SK-N-SH (cell line): ENCODE results near the gene MTMR12.

Source experiments
- CTCF ChIP-seq: fragments of 200-600 bp; sonication (generic); IDR thresholded peaks from 2 replicates; pipeline ENCODE4 v1.6.1; 2017; ENCODE audit warnings: antibody characterized with exemption, mild to moderate bottlenecking, moderate library complexity
- EP300 ChIP-seq, 2 experiments: IDR thresholded peaks; 2 replicates each; pipeline versions ENCODE4 v1.4.0 to v1.6.1; 2012; ENCODE audit warnings: borderline replicate concordance in 1 of 2, low read depth in 1 of 2, low read length in 1 of 2
- NRF1 ChIP-seq: IDR thresholded peaks from 2 replicates; pipeline ENCODE4 v1.6.1; 2012; ENCODE audit warnings: low read depth, mild to moderate bottlenecking, low read length
- RCOR1 ChIP-seq: fragments of 150-350 bp; IDR thresholded peaks from 2 replicates; pipeline ENCODE4 v1.6.1; 2017; ENCODE audit warnings: antibody characterized with exemption, low read length
- SMC3 ChIP-seq: IDR thresholded peaks from 2 replicates; pipeline ENCODE4 v1.6.1; 2012; ENCODE audit warnings: low read depth, low read length, improper control_type of control experiment
- USF2 ChIP-seq: fragments of 150-350 bp; IDR thresholded peaks from 2 replicates; pipeline ENCODE4 v1.6.1; 2017; ENCODE audit warnings: antibody characterized with exemption, low read length, low read depth, borderline replicate concordance

GRCh38 chr5:32339198-32339597 is 26.5 kb upstream of the MTMR12 start:
- TF ChIP-seq SMC3 (no peak), NRF1 (no peak), CTCF (no peak), USF2 (no peak), EP300 (IDR thresholded peaks at IDR 0.05; ENCODE audit: borderline replicate concordance in 1 of 2, low read depth in 1 of 2, low read length in 1 of 2) (no peak), RCOR1 (no peak)
